Measurements from ENCODE around the gene DMXL2.
A peak's percentile ranks its signal among the peaks of the same experiment; 100 is the strongest.

The DMXL2 gene

DNA sequence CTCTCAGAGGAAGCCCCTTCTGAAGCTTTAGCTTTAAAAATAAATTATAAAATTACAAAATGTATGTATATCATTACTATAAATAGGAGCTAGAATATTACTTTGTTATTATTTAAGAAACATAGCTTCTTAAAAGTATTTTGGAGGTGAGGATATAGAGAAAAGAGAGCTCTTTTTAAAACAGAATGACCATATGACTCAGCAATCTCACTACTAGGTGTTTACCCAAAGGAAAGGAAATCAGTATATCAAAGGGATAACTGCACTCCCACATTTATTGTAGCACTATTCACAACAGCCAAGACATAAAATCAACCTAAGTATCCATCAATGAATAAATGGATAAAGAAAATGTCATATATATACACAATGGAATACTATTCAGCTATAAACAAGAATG, 119.6 kb downstream of the DMXL2 start:
- TF ChIP-seq CTCF (conservative IDR thresholded peaks at IDR 0.05; ENCODE audit: low read length) = no peak
- no peak for DNase-seq (ENCODE audit: low read depth)
- no peak overlapping the region for H3K4me3 ChIP-seq (ENCODE audit: low read length)

DNA sequence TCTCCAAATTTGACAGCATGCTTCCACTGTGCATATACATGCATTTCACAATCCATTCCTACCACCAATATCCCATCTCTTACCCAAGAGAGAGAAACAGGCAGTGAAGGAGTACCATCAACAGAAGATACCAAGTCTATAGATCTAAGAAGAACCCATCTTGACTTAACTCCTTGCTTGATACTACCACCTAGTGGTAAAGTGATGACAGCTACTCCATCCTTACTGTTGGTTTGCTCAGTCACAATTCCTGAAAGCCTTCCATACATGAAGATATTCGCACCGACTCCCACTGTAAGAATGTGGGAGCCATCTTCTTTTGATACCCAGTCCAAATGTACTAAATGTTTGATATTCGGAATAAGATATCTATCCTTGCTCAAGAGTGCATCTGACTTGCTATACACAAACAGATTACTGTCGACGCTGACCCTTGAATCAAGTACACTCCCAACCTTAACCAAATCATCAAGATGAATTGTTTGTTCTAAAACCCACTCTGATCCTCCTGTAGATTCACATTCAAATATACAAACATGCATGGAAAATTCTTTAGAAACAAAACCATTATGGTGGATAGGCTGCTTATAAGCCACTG, 123.1 kb downstream of the DMXL2 start:
- TF ChIP-seq CTCF (conservative IDR thresholded peaks at IDR 0.05; ENCODE audit: low read length) = peak; percentile 68
- DNase-seq (ENCODE audit: low read depth) = peak; percentile 39
- H3K4me3 ChIP-seq (ENCODE audit: low read length) = no peak overlapping the region

- no peak for TF ChIP-seq CTCF (conservative IDR thresholded peaks at IDR 0.05; ENCODE audit: low read length)
- no peak overlapping the region for H3K4me3 ChIP-seq (ENCODE audit: low read length)
- no peak for DNase-seq (ENCODE audit: low read depth)
These were observed 124.8 kb downstream of the DMXL2 start for GRCh38 chr15:51497806-51498205.

- no peak overlapping the region for H3K4me3 ChIP-seq (ENCODE audit: low read length)
- no peak for TF ChIP-seq CTCF (conservative IDR thresholded peaks at IDR 0.05; ENCODE audit: low read length)
- DNase-seq (ENCODE audit: low read depth) = no peak
These were observed 126.3 kb downstream of the DMXL2 start for GRCh38 chr15:51496246-51496645.

- no peak for TF ChIP-seq CTCF (conservative IDR thresholded peaks at IDR 0.05; ENCODE audit: low read length)
- no peak overlapping the region for H3K4me3 ChIP-seq (ENCODE audit: low read length)
- no peak for DNase-seq (ENCODE audit: low read depth)
These were observed 127.9 kb downstream of the DMXL2 start for GRCh38 chr15:51494411-51495314.

DNA sequence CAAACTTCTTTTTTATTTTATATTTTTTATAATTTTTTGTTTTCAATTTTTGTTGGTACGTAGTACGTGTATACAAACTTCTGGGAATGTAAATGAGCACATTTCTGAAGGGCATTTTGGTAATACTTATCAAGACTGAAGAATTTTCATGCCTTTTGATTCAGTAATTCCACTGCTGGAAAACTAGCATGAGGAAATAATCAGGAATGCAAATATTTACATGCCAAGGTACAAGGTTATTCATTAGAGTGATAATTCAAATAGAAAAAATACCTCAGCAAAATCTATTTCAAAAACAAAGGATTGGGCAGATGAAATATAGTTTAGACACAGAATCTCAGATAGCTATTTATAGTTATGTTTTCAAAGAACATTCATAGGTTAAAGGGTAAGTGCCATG, 128.7 kb downstream of the DMXL2 start:
- DNase-seq (ENCODE audit: low read depth) = peak; percentile 32
- H3K4me3 ChIP-seq (ENCODE audit: low read length) = no peak overlapping the region
- TF ChIP-seq CTCF (conservative IDR thresholded peaks at IDR 0.05; ENCODE audit: low read length) = no peak

DNA sequence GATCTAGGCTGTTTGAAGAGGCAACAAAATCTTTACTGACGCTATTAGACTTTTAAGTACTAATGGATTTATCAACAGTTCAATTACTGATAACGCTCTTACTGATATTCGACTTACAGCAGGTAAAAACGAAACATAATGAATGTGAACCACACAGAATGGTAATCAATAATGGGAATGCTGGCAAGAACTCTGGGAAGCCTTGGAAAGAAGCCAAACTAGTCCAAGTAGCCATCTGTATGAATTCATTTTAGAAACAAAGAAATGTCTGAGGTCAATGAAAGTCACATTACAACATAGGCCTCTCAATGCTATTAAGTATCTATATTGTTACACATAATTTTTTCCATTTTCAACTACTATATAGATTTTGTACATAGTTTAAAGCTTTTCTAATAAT, 130.0 kb downstream of the DMXL2 start:
- H3K4me3 ChIP-seq (ENCODE audit: low read length) = no peak overlapping the region
- DNase-seq (ENCODE audit: low read depth) = no peak
- no peak for TF ChIP-seq CTCF (conservative IDR thresholded peaks at IDR 0.05; ENCODE audit: low read length)

Data from AG10803 (cell line).